H1 (cell line): ENCODE results near the gene PCCA. TPM values are rescaled to one million over a fixed set of nuclear protein-coding genes. Genes with fewer than 3 reads are reported as not detected.
A peak's percentile ranks its signal among the peaks of the same experiment; 100 is the strongest.

Experiments
- ASH2L ChIP-seq: fragments of 200-600, 300-600 bp; sonication (generic); IDR thresholded peaks from one replicate; pipeline ENCODE4 v1.7.1; 2017; ENCODE audit warnings: low read length
- CBX8 ChIP-seq: fragments of 300-800, 300-1000 bp; sonication (generic); IDR thresholded peaks from 2 replicates; pipeline ENCODE4 v1.7.1; 2016; ENCODE audit warnings: low read depth, low read length, borderline replicate concordance
- CHD1 ChIP-seq: IDR thresholded peaks from 2 replicates; pipeline ENCODE4 v1.6.1; 2012; ENCODE audit warnings: low read depth, low read length, improper control_type of control experiment
- CHD2 ChIP-seq: IDR thresholded peaks from 2 replicates; pipeline ENCODE4 v1.6.1; 2012; ENCODE audit warnings: low read length, improper control_type of control experiment
- CTBP2 ChIP-seq: IDR thresholded peaks from 2 replicates; pipeline ENCODE4 v1.7.0; 2011; ENCODE audit warnings: borderline replicate concordance, mild to moderate bottlenecking, moderate library complexity, mixed read lengths, low read length; ENCODE audit not compliant: insufficient read depth, insufficient read length
- EGR1 ChIP-seq: IDR thresholded peaks from 2 replicates; pipeline ENCODE4 v1.6.1; 2011; ENCODE audit warnings: low read depth, low read length, borderline replicate concordance
- HDAC6 ChIP-seq: IDR thresholded peaks from one replicate; pipeline ENCODE4 v1.7.1; 2012; ENCODE audit warnings: low read depth, mild to moderate bottlenecking, inconsistent platforms, low read length, moderate library complexity
- KDM1A ChIP-seq: fragments of 200-600, 300-600 bp; sonication (generic); IDR thresholded peaks from 2 replicates; pipeline ENCODE4 v1.7.1; 2016; ENCODE audit warnings: mild to moderate bottlenecking, low read length, borderline replicate concordance
- KDM4A ChIP-seq: IDR thresholded peaks from one replicate; pipeline ENCODE4 v1.7.1; 2012; ENCODE audit warnings: low read depth, mild to moderate bottlenecking, moderate library complexity, low read length, inconsistent platforms; ENCODE audit not compliant: severe bottlenecking
- NRF1 ChIP-seq: IDR thresholded peaks from 2 replicates; pipeline ENCODE4 v1.6.1; 2011; ENCODE audit warnings: mild to moderate bottlenecking, low read depth, low read length, improper control_type of control experiment
- POLR2A ChIP-seq, 2 experiments: IDR thresholded peaks; 1 replicate in 1 of 2; 2 replicates in 1 of 2; pipeline ENCODE4 v1.6.1; 2011; ENCODE audit warnings: low read depth in 2 of 2, low read length in 2 of 2, mild to moderate bottlenecking in 2 of 2; ENCODE audit errors: control extremely low read depth in 1 of 2
- POLR2AphosphoS5 ChIP-seq: IDR thresholded peaks from 2 replicates; pipeline ENCODE4 v1.6.1; 2011; ENCODE audit warnings: low read depth, low read length
- SP1 ChIP-seq: IDR thresholded peaks from 2 replicates; pipeline ENCODE4 v1.6.1; 2011; ENCODE audit warnings: low read depth, low read length
- SRF ChIP-seq: IDR thresholded peaks from 2 replicates; pipeline ENCODE4 v1.6.1; 2011; ENCODE audit warnings: mild to moderate bottlenecking, low read depth, low read length, moderate library complexity
- TAF1 ChIP-seq: IDR thresholded peaks from 2 replicates; pipeline ENCODE4 v1.6.1; 2011; ENCODE audit warnings: mild to moderate bottlenecking, low read depth, low read length
- TAF7 ChIP-seq: optimal IDR thresholded peaks from 2 replicates; pipeline ENCODE3; 2011; ENCODE audit warnings: low read depth, mild to moderate bottlenecking, inconsistent platforms, low read length, moderate library complexity, borderline replicate concordance
- YY1 ChIP-seq: IDR thresholded peaks from 2 replicates; pipeline ENCODE4 v1.6.1; 2011; ENCODE audit warnings: low read depth, mild to moderate bottlenecking, low read length
- polyA plus RNA-seq, 7 experiments: library from polyadenylated mRNA; depleted of rRNA in 3 of 7; stranded (reverse) in 5 of 7; unstranded in 2 of 7; fragments of >200 nt in 5 of 7; fragments of 200-250 nt in 2 of 7; gene quantifications; 1 replicate in 5 of 7; 2 replicates in 1 of 7; 4 replicates in 1 of 7; pipeline versions ENCODE4 v1.2.1 to v1.2.3, GENCODE V29; 2011 to 2013; ENCODE audit warnings: missing spikeins in 2 of 7, mixed read lengths in 2 of 7
- total RNA-seq: library from RNA; stranded (reverse); fragmentation: NEBNext Ultra II Directional; extraction: Animal tissue kit (Norgen Biotek cat#: 25700); gene quantifications from 2 replicates; pipeline ENCODE4 v1.2.1, GENCODE V29; 2021
- TF ChIP-seq, protein P1 (sequence below): IDR thresholded peaks from 2 replicates; pipeline ENCODE4 v1.6.1; 2012; ENCODE audit warnings: inconsistent platforms
- TF ChIP-seq, protein P2 (sequence below): IDR thresholded peaks from 2 replicates; pipeline ENCODE4 v1.6.1; 2012; ENCODE audit warnings: inconsistent platforms
- TF ChIP-seq, protein P3 (sequence below): IDR thresholded peaks from 2 replicates; pipeline ENCODE4 v1.6.1; 2011; ENCODE audit warnings: low read length, improper control_type of control experiment

Gene PCCA
- total and polyA plus RNA-seq, 2 of the 8 experiments (the other 6 are each of a cell fraction or from before 2014, with no cell fraction given), result 18.4 to 49.8 TPM

DNA sequence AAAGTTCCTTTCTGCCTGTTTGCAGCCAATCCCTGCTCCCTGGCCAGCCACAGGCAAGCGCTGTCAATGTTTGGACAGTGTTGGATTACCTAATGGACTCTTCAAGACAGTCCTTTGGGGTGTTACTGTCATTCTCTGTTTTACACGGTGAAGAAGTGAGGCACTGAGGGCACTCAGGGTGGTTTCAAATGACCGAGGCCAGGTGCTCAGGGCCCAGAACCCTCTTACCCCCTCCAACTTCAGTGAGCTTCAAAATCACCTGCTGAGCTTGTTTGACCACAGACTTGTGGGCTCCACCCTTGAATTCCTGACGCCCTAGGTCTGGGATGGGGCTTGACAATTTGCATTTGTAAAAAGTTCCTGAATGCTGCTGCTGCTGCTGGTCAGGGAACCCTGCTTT is 401.8 kb downstream of the PCCA start (continued):
- no peak for TF ChIP-seq NRF1
- TF ChIP-seq EGR1, result no peak
- TF ChIP-seq POLR2A (IDR thresholded peaks at IDR 0.05; ENCODE audit: control extremely low read depth in 1 of 2, low read depth in 2 of 2, low read length in 2 of 2), result no peak; a peak in 1 of 3 replicates
- TF ChIP-seq CBX8, result no peak
- TF ChIP-seq ASH2L, result peak; percentile 20
- no peak for TF ChIP-seq POLR2AphosphoS5
- no peak for TF ChIP-seq CHD2
- TF ChIP-seq KDM1A, result no peak
- peak; percentile 22 for TF ChIP-seq TAF7
- peak; percentile 27; the same call in 1 of the 2 replicates for TF ChIP-seq SP1
- TF ChIP-seq YY1, result 0 out of 2 replicates have a peak, but pooled peaks have one; percentile 26
- TF ChIP-seq, protein P1, sequence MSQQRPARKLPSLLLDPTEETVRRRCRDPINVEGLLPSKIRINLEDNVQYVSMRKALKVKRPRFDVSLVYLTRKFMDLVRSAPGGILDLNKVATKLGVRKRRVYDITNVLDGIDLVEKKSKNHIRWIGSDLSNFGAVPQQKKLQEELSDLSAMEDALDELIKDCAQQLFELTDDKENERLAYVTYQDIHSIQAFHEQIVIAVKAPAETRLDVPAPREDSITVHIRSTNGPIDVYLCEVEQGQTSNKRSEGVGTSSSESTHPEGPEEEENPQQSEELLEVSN, result no peak
- TF ChIP-seq CHD1, result no peak
- TF ChIP-seq TAF1, result 0 out of 2 replicates have a peak, but pooled peaks have one; percentile 46
- no peak for TF ChIP-seq KDM4A
- TF ChIP-seq, protein P2, sequence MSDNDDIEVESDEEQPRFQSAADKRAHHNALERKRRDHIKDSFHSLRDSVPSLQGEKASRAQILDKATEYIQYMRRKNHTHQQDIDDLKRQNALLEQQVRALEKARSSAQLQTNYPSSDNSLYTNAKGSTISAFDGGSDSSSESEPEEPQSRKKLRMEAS, result 0 out of 2 replicates have a peak, but pooled peaks have one; percentile 41
- no peak for TF ChIP-seq SRF
- TF ChIP-seq, protein P3, sequence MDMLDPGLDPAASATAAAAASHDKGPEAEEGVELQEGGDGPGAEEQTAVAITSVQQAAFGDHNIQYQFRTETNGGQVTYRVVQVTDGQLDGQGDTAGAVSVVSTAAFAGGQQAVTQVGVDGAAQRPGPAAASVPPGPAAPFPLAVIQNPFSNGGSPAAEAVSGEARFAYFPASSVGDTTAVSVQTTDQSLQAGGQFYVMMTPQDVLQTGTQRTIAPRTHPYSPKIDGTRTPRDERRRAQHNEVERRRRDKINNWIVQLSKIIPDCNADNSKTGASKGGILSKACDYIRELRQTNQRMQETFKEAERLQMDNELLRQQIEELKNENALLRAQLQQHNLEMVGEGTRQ, result no peak
- TF ChIP-seq HDAC6, result no peak
- TF ChIP-seq CTBP2, result peak; percentile 37
